K562 (cell line): ENCODE data around the gene CALY. TPM values are rescaled to one million over a fixed set of nuclear protein-coding genes. Genes with fewer than 3 reads are reported as not detected.

Source experiments
- ATAC-seq: fragments of 200-7000 bp; cut with Tn5 transposase; 3 replicates; pipeline ENCODE4 v1.9.1; 2020; ENCODE audit warnings: moderate library complexity
- BruUV-seq: library from RNA; stranded (reverse); fragments of 400-500 nt; replicated peaks from 2 replicates; lab custom pipeline; 2021; lab: Mats Ljungman, UMichigan
- CTCF ChIA-PET: fragments of 300-600 bp; formaldehyde crosslinking; extraction: SDS; loops from one replicate; lab custom pipeline; 2021; ENCODE audit warnings: low intra/inter-chr PET ratio; lab: Yijun Ruan, JAX
- POLR2A ChIA-PET: fragments of 300-600, 350-650 bp; sonication (Branson Sonifier 250); formaldehyde crosslinking; extraction: SDS; loops from one replicate; lab custom pipeline; 2021; ENCODE audit warnings: antibody characterized with exemption, inconsistent platforms; lab: Yijun Ruan, JAX
- DNase-seq, 4 experiments: peaks; one replicate each; pipeline versions ENCODE4 v3.0.0 to v3.0.0-alpha.2; 2011 to 2018; ENCODE audit warnings: low spot score in 3 of 4, mixed read lengths in 3 of 4; ENCODE audit errors: extremely low read depth in 1 of 4
- FAIRE-seq: peaks from 2 replicates; lab custom pipeline; 2011; peaks lifted over from hg19 to GRCh38; lab: Jason Lieb, UNC
- H2AFZ ChIP-seq: 2 replicates; pipeline ENCODE4 v1.6.0; 2011; ENCODE audit warnings: low read depth, low read length, control low read depth, inconsistent platforms
- H3K27ac ChIP-seq: fragments of 200-600 bp; 3 replicates; pipeline ENCODE4 v1.8.0; 2011; ENCODE audit warnings: low read depth, mild to moderate bottlenecking, control low read depth, inconsistent platforms, low read length, moderate library complexity, mixed read lengths; ENCODE audit errors: extremely low read depth
- H3K27me3 ChIP-seq, 2 experiments: fragments of 300-600 bp in 1 of 2; 2 replicates in 1 of 2; 3 replicates in 1 of 2; pipeline versions ENCODE4 v1.6.0 to v1.8.0; 2011; ENCODE audit warnings: inconsistent platforms in 2 of 2, low read length in 2 of 2, mild to moderate bottlenecking in 1 of 2, mixed read lengths in 1 of 2, moderate library complexity in 1 of 2; ENCODE audit not compliant: control insufficient read depth in 2 of 2, insufficient read depth in 2 of 2
- H3K36me3 ChIP-seq: fragments of 300-600 bp; 3 replicates; pipeline ENCODE4 v1.8.0; 2011; ENCODE audit warnings: mild to moderate bottlenecking, low read length, inconsistent platforms; ENCODE audit not compliant: control insufficient read depth, insufficient read depth
- H3K4me1 ChIP-seq, 2 experiments: fragments of 200-600 bp in 1 of 2; replicated peaks in 1 of 2; 2 replicates in 1 of 2; 3 replicates in 1 of 2; pipeline versions ENCODE4 v1.5.1 to v1.8.0; 2011; ENCODE audit warnings: inconsistent platforms in 2 of 2, low read length in 2 of 2, mild to moderate bottlenecking in 1 of 2, mixed read lengths in 1 of 2, moderate library complexity in 1 of 2; ENCODE audit not compliant: control insufficient read depth in 2 of 2, insufficient read depth in 2 of 2
- H3K4me2 ChIP-seq: 2 replicates; pipeline ENCODE4 v1.6.1; 2011; ENCODE audit warnings: low read length, control low read depth, inconsistent platforms, mixed read lengths; ENCODE audit not compliant: insufficient read depth
- H3K4me3 ChIP-seq: fragments of 200-600 bp; sonication (generic), shearing (Covaris generic); 2 replicates; pipeline ENCODE4 v1.5.1; 2016; ENCODE audit warnings: control low read depth, inconsistent platforms
- H3K79me2 ChIP-seq: fragments of 200-600 bp; 3 replicates; pipeline ENCODE4 v1.8.0; 2011; ENCODE audit warnings: low read length, inconsistent platforms; ENCODE audit not compliant: control insufficient read depth, insufficient read depth
- H3K9ac ChIP-seq, 2 experiments: 2 replicates each; pipeline versions ENCODE4 v1.6.0 to v1.6.1; 2011; ENCODE audit warnings: low read depth in 2 of 2, low read length in 2 of 2, control low read depth in 1 of 2, inconsistent platforms in 1 of 2, mild to moderate bottlenecking in 1 of 2, mixed read lengths in 1 of 2; ENCODE audit not compliant: insufficient read depth in 1 of 2
- H3K9me1 ChIP-seq: one replicate; pipeline ENCODE4 v1.6.0; 2011; ENCODE audit warnings: inconsistent platforms, mild to moderate bottlenecking, low read length, moderate library complexity; ENCODE audit not compliant: control insufficient read depth, insufficient read depth
- H3K9me3 ChIP-seq: replicated peaks from 2 replicates; pipeline ENCODE4 v1.5.1; 2011; ENCODE audit warnings: low read depth, low read length, inconsistent platforms; ENCODE audit not compliant: control insufficient read depth, insufficient read depth
- H4K20me1 ChIP-seq: replicated peaks from 2 replicates; pipeline ENCODE4 v1.6.1; 2011; ENCODE audit warnings: low read length, inconsistent platforms, mixed read lengths; ENCODE audit not compliant: control insufficient read depth, insufficient read depth
- GABPB2 ChIP-seq: fragments of 250-450 bp; sonication (Bioruptor Pico); conservative IDR thresholded peaks from 2 replicates; pipeline ENCODE4 v1.5.1; 2021; ENCODE audit warnings: mild to moderate bottlenecking
- PRMT5 ChIP-seq: sonication (generic); formaldehyde crosslinking; IDR thresholded peaks from 2 replicates; pipeline ENCODE4 v1.5.0; 2020; ENCODE audit warnings: missing genetic modification reagents
- RBFOX2 ChIP-seq: fragments of 200-400 bp; formaldehyde crosslinking; IDR thresholded peaks from 2 replicates; pipeline ENCODE4 v1.6.1; 2017; ENCODE audit warnings: low read depth, mild to moderate bottlenecking, low read length, moderate library complexity
- SAFB ChIP-seq: fragments of 200-400 bp; formaldehyde crosslinking; IDR thresholded peaks from 2 replicates; pipeline ENCODE4 v1.6.1; 2017; ENCODE audit warnings: low read depth, low read length, borderline replicate concordance
- ZSCAN29 ChIP-seq: fragments of 450-650 bp; IDR thresholded peaks from 2 replicates; pipeline ENCODE4 v1.6.1; 2017
- WGBS: fragments of 100-300 bp; shearing (Covaris generic); methylation state at CpG from one replicate; pipeline ENCODE4 v1.1.6; 2016; ENCODE audit warnings: low coverage, mixed read lengths; ENCODE audit not compliant: insufficient coverage; ENCODE audit errors: missing lambda C conversion rate; 5-methylcytosine and 5-hydroxymethylcytosine counted together
- in situ Hi-C: fragments of 300-500 bp; cut with MboI; formaldehyde crosslinking; loops from 4 replicates; pipeline ENCODE4 v1.15.0; 2018; ENCODE audit warnings: inconsistent platforms, mixed read lengths
- intact Hi-C: fragments of 100-400 bp; cut with micrococcal nuclease; formaldehyde crosslinking; loops from 2 replicates; pipeline ENCODE4 v1.14.2; 2022
- polyA plus RNA-seq, 8 experiments: library from polyadenylated mRNA; depleted of rRNA in 4 of 8; stranded (reverse) in 5 of 8; unstranded in 3 of 8; fragments of >200 nt; fragmentation: Nextera tagmentation in 2 of 8; fragmentation: Illumina TruSeq in 1 of 8; extraction: Ambion mirVana in 2 of 8; extraction: Trizol in 1 of 8; gene quantifications; 2 replicates each; pipeline versions ENCODE4 v1.2.1 to v1.2.3, GENCODE V29; 2011 to 2014; ENCODE audit warnings: inconsistent platforms in 1 of 8, missing spikeins in 1 of 8
- total RNA-seq, 7 experiments: library from RNA; depleted of rRNA in 6 of 7; stranded (reverse); fragments of >200 nt in 6 of 7; fragmentation: Illumina TruSeq in 2 of 7; extraction: Trizol in 2 of 7; gene quantifications; 2 replicates each; pipeline versions ENCODE4 v1.2.1 to v1.2.3, GENCODE V29; 2011 to 2021; ENCODE audit warnings: low replicate concordance in 1 of 7
- TF ChIP-seq, protein P1 (sequence below): IDR thresholded peaks from 2 replicates; pipeline ENCODE4 v1.6.1; 2011; ENCODE audit warnings: borderline replicate concordance, low read depth, mild to moderate bottlenecking, moderate library complexity, low read length; ENCODE audit not compliant: insufficient read depth, poor library complexity, severe bottlenecking

CALY gene
- total and polyA plus RNA-seq, 9 of the 15 experiments (the other 6 are each of a cell fraction or from before 2014, with no cell fraction given) = not detected

DNA sequence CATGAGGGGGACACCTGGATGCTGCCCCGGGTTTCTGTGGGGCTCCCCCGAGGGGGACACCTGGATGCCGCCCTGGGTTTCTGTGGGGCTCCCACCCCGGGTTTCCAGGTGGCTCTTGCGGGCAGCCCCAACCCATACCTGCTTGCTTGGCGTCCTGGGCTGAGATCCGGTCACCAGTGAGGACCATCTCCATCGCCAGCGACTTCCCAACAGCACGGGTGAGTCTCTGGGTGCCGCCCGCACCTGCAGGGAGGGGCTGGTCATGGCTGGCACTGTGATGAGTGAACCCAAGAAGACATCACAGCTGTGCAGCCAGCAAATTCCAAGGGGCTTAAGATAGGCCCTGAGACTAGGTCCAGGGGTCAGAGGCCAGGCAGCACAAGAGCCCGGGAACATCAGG, 30.1 kb upstream of the CALY start:
- peaks cover 76% of the 10 kb centered on the region; the same call in 2 of the 3 replicates for H3K36me3 ChIP-seq
- H3K27ac ChIP-seq = no peak overlapping the region
- CTCF ChIA-PET = no interaction called here
- 0 out of 2 replicates have a peak, but pooled peaks cover 3% of the 10 kb centered on the region for H4K20me1 ChIP-seq
- in situ Hi-C loops (no loop called here), intact Hi-C loops (no loop called here)
- no peak overlapping the region for H3K4me2 ChIP-seq
- POLR2A ChIA-PET = no interaction called here
- no peaks in the 10 kb centered on the region for H3K9me1 ChIP-seq
- DNase-seq = no peak
- H3K79me2 ChIP-seq = no peaks in the 10 kb centered on the region; the same call in 2 of the 3 replicates
- no peaks in the 10 kb centered on the region for H3K9me3 ChIP-seq
- H2AFZ ChIP-seq = no peak overlapping the region
- no peaks in the 10 kb centered on the region for H3K27me3 ChIP-seq
- H3K4me3 ChIP-seq = no peak overlapping the region
- 95% methylated on average over 8 of the region's 13 CpGs for WGBS
- BruUV-seq = no TSS peak
- peaks cover 0 to 11% of the 10 kb centered on the region in 2 experiments; a peak in 1 of 5 replicates for H3K4me1 ChIP-seq
- ATAC-seq = no peak
- no peak for FAIRE-seq
- no peak overlapping the region for H3K9ac ChIP-seq
- no peak for TF ChIP-seq PRMT5 (CRISPR knock-in tag)
- no peak for TF ChIP-seq SAFB
- TF ChIP-seq GABPB2 (CRISPR knock-in tag) = no peak
- TF ChIP-seq RBFOX2 = 0 out of 2 replicates have a peak, but pooled peaks have one; percentile 22
- TF ChIP-seq ZSCAN29 = no peak
- TF ChIP-seq, protein P1, sequence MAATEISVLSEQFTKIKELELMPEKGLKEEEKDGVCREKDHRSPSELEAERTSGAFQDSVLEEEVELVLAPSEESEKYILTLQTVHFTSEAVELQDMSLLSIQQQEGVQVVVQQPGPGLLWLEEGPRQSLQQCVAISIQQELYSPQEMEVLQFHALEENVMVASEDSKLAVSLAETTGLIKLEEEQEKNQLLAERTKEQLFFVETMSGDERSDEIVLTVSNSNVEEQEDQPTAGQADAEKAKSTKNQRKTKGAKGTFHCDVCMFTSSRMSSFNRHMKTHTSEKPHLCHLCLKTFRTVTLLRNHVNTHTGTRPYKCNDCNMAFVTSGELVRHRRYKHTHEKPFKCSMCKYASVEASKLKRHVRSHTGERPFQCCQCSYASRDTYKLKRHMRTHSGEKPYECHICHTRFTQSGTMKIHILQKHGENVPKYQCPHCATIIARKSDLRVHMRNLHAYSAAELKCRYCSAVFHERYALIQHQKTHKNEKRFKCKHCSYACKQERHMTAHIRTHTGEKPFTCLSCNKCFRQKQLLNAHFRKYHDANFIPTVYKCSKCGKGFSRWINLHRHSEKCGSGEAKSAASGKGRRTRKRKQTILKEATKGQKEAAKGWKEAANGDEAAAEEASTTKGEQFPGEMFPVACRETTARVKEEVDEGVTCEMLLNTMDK = no peak
